Caki2 (cell line): ENCODE data around the gene VPS35L. TPM values are rescaled to one million over a fixed set of nuclear protein-coding genes. Genes with fewer than 3 reads are reported as not detected.

Experiments used
- DNase-seq: peaks from one replicate; pipeline ENCODE4 v3.0.0-alpha.2; 2015; ENCODE audit warnings: low read depth
- in situ Hi-C: cut with HindIII; loops from 2 replicates; pipeline ENCODE4 v1.10.0; 2016; ENCODE audit warnings: low sequenced_read_pairs, low pct_unique_long_range_greater_than_20kb, mixed read lengths
- total RNA-seq: library from RNA; depleted of rRNA; stranded (reverse); fragments of >200 nt; shearing (Covaris generic); gene quantifications from 2 replicates; pipeline ENCODE4 v1.2.3, GENCODE V29; 2014; ENCODE audit warnings: low replicate concordance

The VPS35L gene
- total RNA-seq, 1 experiment from 2014 or later: 20.7 TPM

- in situ Hi-C loops: no loop called here
- DNase-seq: peak; percentile 67
These were observed 143.3 kb downstream of the VPS35L start for GRCh38 chr16:19698480-19699465.

- in situ Hi-C loops: no loop called here
- DNase-seq: no peak
These were observed 144.0 kb downstream of the VPS35L start for GRCh38 chr16:19699472-19699871.

GRCh38 chr16:19700319-19700781, 144.8 kb downstream of the VPS35L start:
- in situ Hi-C loops: no loop called here

GRCh38 chr16:19701091-19701490, 145.6 kb downstream of the VPS35L start:
- DNase-seq: no peak

More at GRCh38 chr16:19700319-19700781, 144.8 kb downstream of the VPS35L start:
- peak; percentile 97 for DNase-seq

GRCh38 chr16:19703172-19703889, 147.8 kb downstream of the VPS35L start:
- in situ Hi-C loops: no loop called here
- DNase-seq: no peak

More at GRCh38 chr16:19701091-19701490, 145.6 kb downstream of the VPS35L start:
- in situ Hi-C loops: no loop called here

- in situ Hi-C loops: no loop called here
- DNase-seq: peak; percentile 72
These were observed 149.0 kb downstream of the VPS35L start for GRCh38 chr16:19704321-19705145.

GRCh38 chr16:19705146-19705501, 149.6 kb downstream of the VPS35L start:
- DNase-seq: no peak
- in situ Hi-C loops: no loop called here

GRCh38 chr16:19705843-19706242, 150.3 kb downstream of the VPS35L start:
- in situ Hi-C loops: no loop called here
- DNase-seq: no peak

- no peak for DNase-seq
- in situ Hi-C loops: no loop called here
These were observed 151.3 kb downstream of the VPS35L start for GRCh38 chr16:19706846-19707245.

- no peak for DNase-seq
- in situ Hi-C loops: no loop called here
These were observed 152.2 kb downstream of the VPS35L start for GRCh38 chr16:19707569-19708295.

- no peak for DNase-seq
- in situ Hi-C loops: no loop called here
These were observed 153.0 kb downstream of the VPS35L start for GRCh38 chr16:19708296-19709205.

GRCh38 chr16:19709381-19710136, 154.1 kb downstream of the VPS35L start:
- in situ Hi-C loops: no loop called here
- DNase-seq: no peak

GRCh38 chr16:19710191-19710908, 154.8 kb downstream of the VPS35L start:
- no peak for DNase-seq
- in situ Hi-C loops: no loop called here

GRCh38 chr16:19710991-19711545, 155.6 kb downstream of the VPS35L start:
- in situ Hi-C loops: no loop called here

GRCh38 chr16:19711643-19712042, 156.1 kb downstream of the VPS35L start:
- no peak for DNase-seq
- in situ Hi-C loops: no loop called here

More at GRCh38 chr16:19710991-19711545, 155.6 kb downstream of the VPS35L start:
- no peak for DNase-seq
